ENCODE data around the gene USO1.
"Not testable (repeated sequence)": the region's sequence is repeated elsewhere in the genome, so short reads cannot be mapped to it uniquely, and the experiment has no call there.

The USO1 gene

DNA sequence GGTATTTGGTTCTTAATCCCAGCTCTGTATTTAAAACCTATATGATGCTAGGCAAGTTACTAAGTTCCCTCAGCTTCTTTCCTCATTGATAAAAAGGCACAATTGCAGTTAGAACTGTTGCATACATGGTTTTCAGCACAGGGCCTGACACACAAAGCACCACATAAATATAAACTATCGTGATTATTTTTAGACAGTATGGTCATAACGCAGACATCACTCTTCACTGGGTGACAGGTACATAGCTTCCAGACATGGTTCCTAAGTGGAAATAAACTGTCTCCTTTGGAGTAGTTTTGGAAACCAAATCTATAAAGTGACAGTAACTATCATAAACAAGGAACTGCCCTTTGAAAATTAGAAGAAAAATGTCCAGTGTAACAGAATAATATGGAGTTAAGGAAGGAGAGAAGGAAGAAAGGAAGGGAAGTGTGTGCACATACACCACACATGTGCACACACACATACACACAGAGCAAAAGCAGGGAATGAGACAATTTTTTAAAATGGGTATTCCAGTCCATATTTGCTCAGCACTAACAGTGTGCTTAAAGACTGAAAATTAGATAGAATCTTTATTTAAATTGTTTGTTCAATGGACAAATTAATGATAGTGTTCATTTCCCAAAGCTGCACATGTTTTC is 38.7 kb upstream of the USO1 start:
- TF ChIP-seq CTCF (conservative IDR thresholded peaks at IDR 0.05): no peak
- TF ChIP-seq ZFX (IDR thresholded peaks at IDR 0.05): no peak

DNA sequence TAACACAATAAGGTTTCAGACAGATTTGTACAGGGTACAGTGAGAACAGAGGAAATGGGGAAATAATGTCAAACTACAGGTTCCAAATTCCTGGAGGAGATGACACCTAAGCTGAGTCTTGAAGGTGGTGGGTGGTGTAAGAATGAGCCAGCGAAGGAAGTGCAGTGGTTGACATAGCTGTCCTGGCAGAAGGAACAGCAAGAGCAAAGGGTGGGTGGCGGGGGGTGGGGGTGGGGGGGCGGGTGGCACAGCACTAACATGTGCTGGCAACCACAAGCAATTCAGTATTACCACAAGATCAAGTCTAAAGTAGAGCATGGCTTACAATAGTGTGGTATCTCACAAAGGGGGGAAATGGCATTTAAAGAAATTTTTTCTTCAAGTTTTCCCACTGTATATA is 38.0 kb upstream of the USO1 start:
- TF ChIP-seq ZFX (IDR thresholded peaks at IDR 0.05): no peak
- no peak for TF ChIP-seq CTCF (conservative IDR thresholded peaks at IDR 0.05)
- no peak overlapping the region for H3K27ac ChIP-seq

More for the DNA sequence above, 38.7 kb upstream of the USO1 start:
- no peak overlapping the region for H3K27ac ChIP-seq

- H3K27ac ChIP-seq: not testable (repeated sequence)
These were observed 37.3 kb upstream of the USO1 start for GRCh38 chr4:75687125-75687524.

DNA sequence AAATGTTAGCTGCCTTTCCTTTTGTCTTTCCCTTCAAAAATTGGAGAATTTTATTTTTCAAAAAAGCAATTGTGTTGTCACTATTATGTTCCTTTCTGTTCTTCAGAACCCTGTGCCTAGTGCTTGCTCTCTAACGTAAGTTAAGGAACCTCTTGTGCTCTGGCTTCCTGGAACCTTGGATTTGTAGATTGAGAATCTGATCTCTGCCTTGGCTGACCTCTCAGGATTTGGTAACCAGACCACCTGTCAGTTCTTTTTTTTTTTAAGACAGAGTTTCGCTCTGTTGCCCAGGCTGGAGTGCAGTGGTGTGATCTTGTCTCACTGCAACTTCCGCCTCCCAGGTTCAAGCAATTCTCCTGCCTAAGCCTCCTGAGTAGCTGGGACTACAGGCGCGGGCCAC is 32.3 kb upstream of the USO1 start:
- not testable (repeated sequence) for H3K27ac ChIP-seq

DNA sequence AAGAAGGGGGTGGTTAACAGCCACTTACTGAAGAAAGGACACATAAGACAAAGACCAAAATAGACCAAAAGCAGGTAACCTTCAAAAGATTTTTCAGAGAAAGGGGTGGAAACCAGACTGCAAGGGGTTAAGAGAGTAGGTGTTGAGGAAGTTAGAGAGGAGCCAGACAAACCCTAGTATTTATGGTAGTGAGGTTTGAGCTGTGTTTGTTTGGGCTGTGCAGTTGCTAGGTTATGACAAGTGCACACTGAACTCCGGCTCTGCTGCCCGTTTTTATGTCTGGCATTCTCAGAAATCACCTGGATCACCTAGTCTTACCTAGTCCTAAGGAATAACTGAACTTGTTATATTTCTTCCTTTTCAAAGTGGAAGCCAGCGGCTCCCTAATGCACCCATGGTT is 28.3 kb upstream of the USO1 start:
- no peak overlapping the region for H3K27ac ChIP-seq
- TF ChIP-seq CTCF (conservative IDR thresholded peaks at IDR 0.05) (no peak), ZFX (IDR thresholded peaks at IDR 0.05) (no peak)

- TF ChIP-seq ZFX (IDR thresholded peaks at IDR 0.05) (no peak), CTCF (conservative IDR thresholded peaks at IDR 0.05) (no peak)
- H3K27ac ChIP-seq: no peak overlapping the region
These were observed 27.8 kb upstream of the USO1 start for GRCh38 chr4:75696581-75696980.

- no peak for TF ChIP-seq ZFX (IDR thresholded peaks at IDR 0.05)
- TF ChIP-seq CTCF (conservative IDR thresholded peaks at IDR 0.05): no peak
- no peak overlapping the region for H3K27ac ChIP-seq
These were observed 26.0 kb upstream of the USO1 start for GRCh38 chr4:75698162-75698962.

DNA sequence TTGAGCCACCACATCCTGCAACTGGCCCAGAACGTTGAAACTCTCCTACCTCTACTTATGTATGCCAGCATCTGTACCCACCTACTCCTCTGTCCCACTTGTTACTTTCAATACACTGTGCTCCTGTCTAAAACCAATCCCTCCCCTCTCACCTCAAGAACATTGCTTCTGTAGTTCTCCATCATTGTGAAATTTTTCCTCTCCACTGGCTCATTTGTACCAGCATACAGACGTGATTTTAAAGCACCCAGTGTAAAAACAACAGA is 25.5 kb upstream of the USO1 start:
- no peak overlapping the region for H3K27ac ChIP-seq
- no peak for TF ChIP-seq CTCF (conservative IDR thresholded peaks at IDR 0.05)
- no peak for TF ChIP-seq ZFX (IDR thresholded peaks at IDR 0.05)
